ENCODE measurements around the gene SMC2. TPM values are rescaled to one million over a fixed set of nuclear protein-coding genes. Genes with fewer than 3 reads are reported as not detected.

The SMC2 gene
- total RNA-seq, 1 donor from 2014 or later = 13.1 TPM

DNA sequence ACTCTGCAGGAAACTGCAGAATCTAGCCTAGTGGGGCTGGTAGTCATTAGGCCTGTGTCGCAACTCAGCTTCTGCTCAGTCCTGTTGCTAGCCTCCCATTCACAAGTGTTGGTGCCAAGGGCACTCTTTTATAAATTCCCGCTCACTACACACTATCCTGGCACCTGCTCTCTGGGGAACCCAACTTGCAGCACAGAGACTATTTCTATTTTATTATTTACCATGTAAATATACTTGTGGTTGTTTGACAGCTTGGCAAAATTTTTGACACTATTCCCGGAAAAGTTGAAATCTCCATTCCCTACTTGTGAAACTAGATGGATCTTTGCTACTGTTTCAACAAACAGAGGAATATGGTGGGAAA, 20.4 kb upstream of the SMC2 start:
- Mint-ChIP-seq H3K4me1 (ENCODE audit: unreplicated experiment) (peaks cover 29% of the 10 kb centered on the region), H3K4me3 (ENCODE audit: unreplicated experiment) (no peak overlapping the region), H3K27me3 (ENCODE audit: unreplicated experiment) (peaks cover 11% of the 10 kb centered on the region), H3K9me3 (ENCODE audit: unreplicated experiment) (no peaks in the 10 kb centered on the region), H3K36me3 (ENCODE audit: unreplicated experiment) (no peaks in the 10 kb centered on the region), H3K27ac (ENCODE audit: unreplicated experiment) (no peak overlapping the region)
- TF ChIP-seq, protein P1, sequence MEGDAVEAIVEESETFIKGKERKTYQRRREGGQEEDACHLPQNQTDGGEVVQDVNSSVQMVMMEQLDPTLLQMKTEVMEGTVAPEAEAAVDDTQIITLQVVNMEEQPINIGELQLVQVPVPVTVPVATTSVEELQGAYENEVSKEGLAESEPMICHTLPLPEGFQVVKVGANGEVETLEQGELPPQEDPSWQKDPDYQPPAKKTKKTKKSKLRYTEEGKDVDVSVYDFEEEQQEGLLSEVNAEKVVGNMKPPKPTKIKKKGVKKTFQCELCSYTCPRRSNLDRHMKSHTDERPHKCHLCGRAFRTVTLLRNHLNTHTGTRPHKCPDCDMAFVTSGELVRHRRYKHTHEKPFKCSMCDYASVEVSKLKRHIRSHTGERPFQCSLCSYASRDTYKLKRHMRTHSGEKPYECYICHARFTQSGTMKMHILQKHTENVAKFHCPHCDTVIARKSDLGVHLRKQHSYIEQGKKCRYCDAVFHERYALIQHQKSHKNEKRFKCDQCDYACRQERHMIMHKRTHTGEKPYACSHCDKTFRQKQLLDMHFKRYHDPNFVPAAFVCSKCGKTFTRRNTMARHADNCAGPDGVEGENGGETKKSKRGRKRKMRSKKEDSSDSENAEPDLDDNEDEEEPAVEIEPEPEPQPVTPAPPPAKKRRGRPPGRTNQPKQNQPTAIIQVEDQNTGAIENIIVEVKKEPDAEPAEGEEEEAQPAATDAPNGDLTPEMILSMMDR (IDR thresholded peaks at IDR 0.05) = no peak
- DNase-seq (ENCODE audit: extremely low spot score, unreplicated experiment) = no peak

- no peak for DNase-seq (ENCODE audit: extremely low spot score, unreplicated experiment)
- Mint-ChIP-seq H3K4me1 (ENCODE audit: unreplicated experiment) (peaks cover 23% of the 10 kb centered on the region), H3K27me3 (ENCODE audit: unreplicated experiment) (peaks cover 10% of the 10 kb centered on the region), H3K27ac (ENCODE audit: unreplicated experiment) (no peak overlapping the region), H3K4me3 (ENCODE audit: unreplicated experiment) (no peak overlapping the region), H3K9me3 (ENCODE audit: unreplicated experiment) (no peaks in the 10 kb centered on the region), H3K36me3 (ENCODE audit: unreplicated experiment) (no peaks in the 10 kb centered on the region)
- TF ChIP-seq, protein P1 (IDR thresholded peaks at IDR 0.05) = no peak
These were observed 19.2 kb upstream of the SMC2 start for GRCh38 chr9:104074876-104075275.

DNA sequence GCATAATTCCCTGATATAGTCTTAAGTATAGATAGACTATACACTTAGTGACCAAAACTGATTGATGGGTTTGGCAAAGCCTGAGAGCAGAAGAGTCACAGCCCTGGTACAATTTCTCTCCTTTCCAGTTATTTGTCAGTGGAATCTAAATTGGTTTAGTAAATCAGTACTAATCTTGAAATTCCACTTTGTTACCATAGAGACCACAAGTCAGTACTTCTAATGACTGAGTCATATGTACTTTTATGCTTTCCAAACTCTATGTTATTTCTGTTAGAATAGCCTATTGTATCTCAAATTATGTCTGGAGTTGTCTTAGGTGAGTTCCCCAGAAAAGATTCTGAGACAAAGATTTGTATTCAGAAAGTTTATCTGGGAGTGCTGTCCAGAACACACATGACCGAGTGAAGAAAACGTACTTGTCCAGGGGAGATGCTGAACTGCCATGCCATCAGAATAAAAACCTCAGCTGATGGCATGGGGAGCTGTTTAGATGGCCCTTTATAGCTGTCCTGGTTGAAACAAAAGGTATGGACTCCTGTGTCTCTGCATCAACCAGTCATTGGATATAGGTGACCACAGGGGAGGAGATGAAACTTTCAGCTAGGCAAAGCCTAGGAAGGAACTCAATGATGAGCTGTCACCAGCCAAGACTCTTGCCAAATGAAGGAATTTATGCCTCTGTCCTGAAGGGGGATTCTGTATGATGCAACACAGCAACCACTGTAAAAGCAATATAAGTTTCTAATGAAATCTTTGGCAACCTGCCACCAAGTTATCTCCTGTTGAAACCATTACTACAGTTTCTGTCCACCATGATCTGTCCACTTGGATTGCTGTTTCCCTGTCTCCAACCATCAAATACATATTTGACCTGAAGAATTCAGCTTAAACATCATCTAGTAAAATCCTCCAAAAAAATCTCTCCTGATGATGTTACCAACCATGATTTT, 18.0 kb upstream of the SMC2 start:
- Mint-ChIP-seq H3K4me3 (ENCODE audit: unreplicated experiment) (no peak overlapping the region), H3K27ac (ENCODE audit: unreplicated experiment) (no peak overlapping the region), H3K9me3 (ENCODE audit: unreplicated experiment) (peaks cover 7% of the 10 kb centered on the region), H3K36me3 (ENCODE audit: unreplicated experiment) (no peaks in the 10 kb centered on the region), H3K4me1 (ENCODE audit: unreplicated experiment) (peaks cover 23% of the 10 kb centered on the region), H3K27me3 (ENCODE audit: unreplicated experiment) (peaks cover 13% of the 10 kb centered on the region)
- TF ChIP-seq, protein P1 (IDR thresholded peaks at IDR 0.05) = no peak
- DNase-seq (ENCODE audit: extremely low spot score, unreplicated experiment) = no peak

DNA sequence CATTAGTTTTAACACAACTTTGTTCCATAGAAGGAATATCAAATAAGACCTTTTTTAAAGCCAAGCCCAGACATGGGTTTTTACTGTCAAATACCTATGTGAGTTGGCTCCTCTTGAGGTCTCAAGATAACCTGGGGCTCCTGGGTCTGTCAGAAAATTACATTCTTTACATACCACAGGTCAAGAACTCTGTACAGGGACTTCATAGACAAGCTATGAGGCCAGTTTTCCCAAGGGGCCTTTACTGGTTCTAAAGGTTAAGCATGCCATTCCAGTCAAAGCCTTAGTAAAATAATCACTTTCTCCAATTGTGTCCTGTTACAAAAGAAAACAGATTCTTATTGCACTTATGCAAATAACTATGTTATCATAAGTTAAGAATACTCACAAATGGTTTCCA, 15.5 kb upstream of the SMC2 start:
- no peak for DNase-seq (ENCODE audit: extremely low spot score, unreplicated experiment)
- Mint-ChIP-seq H3K9me3 (ENCODE audit: unreplicated experiment) (peaks cover 16% of the 10 kb centered on the region), H3K4me3 (ENCODE audit: unreplicated experiment) (no peak overlapping the region), H3K27ac (ENCODE audit: unreplicated experiment) (no peak overlapping the region), H3K27me3 (ENCODE audit: unreplicated experiment) (peaks cover 15% of the 10 kb centered on the region), H3K36me3 (ENCODE audit: unreplicated experiment) (no peaks in the 10 kb centered on the region), H3K4me1 (ENCODE audit: unreplicated experiment) (peaks cover 23% of the 10 kb centered on the region)
- TF ChIP-seq, protein P1 (IDR thresholded peaks at IDR 0.05) = no peak

GRCh38 chr9:104080983-104081382, 13.1 kb upstream of the SMC2 start:
- Mint-ChIP-seq H3K4me3 (ENCODE audit: unreplicated experiment) (no peak overlapping the region), H3K36me3 (ENCODE audit: unreplicated experiment) (no peaks in the 10 kb centered on the region), H3K9me3 (ENCODE audit: unreplicated experiment) (peaks cover 16% of the 10 kb centered on the region), H3K4me1 (ENCODE audit: unreplicated experiment) (peaks cover 7% of the 10 kb centered on the region), H3K27me3 (ENCODE audit: unreplicated experiment) (peaks cover 23% of the 10 kb centered on the region), H3K27ac (ENCODE audit: unreplicated experiment) (no peak overlapping the region)
- TF ChIP-seq, protein P1 (IDR thresholded peaks at IDR 0.05) = no peak
- DNase-seq (ENCODE audit: extremely low spot score, unreplicated experiment) = no peak

Data from osteocyte (in vitro differentiated cells).